Stimulated activated naive CD8-positive, alpha-beta T cell treated with anti-CD3 and anti-CD28 coated beads, Interleukin-15, Interleukin-2, amounts not matched to agents 100 ng/mL and 50 ng/mL, for 24 hours (primary cell): ENCODE data around the gene KDM4B.

Source experiments
- H3K27ac Mint-ChIP-seq: one replicate; pipeline ENCODE4 v1.8.0; 2021; ENCODE audit warnings: mild to moderate bottlenecking, mixed read lengths
- H3K27me3 Mint-ChIP-seq: one replicate; pipeline ENCODE4 v1.8.0; 2021; ENCODE audit warnings: mixed read lengths
- H3K36me3 Mint-ChIP-seq: one replicate; pipeline ENCODE4 v1.8.0; 2021; ENCODE audit warnings: low read depth, mixed read lengths
- H3K4me1 Mint-ChIP-seq: one replicate; pipeline ENCODE4 v1.8.0; 2021; ENCODE audit warnings: low read depth, mixed read lengths
- H3K4me3 Mint-ChIP-seq: one replicate; pipeline ENCODE4 v1.8.0; 2021; ENCODE audit warnings: mild to moderate bottlenecking, mixed read lengths
- H3K9me3 Mint-ChIP-seq: one replicate; pipeline ENCODE4 v1.8.0; 2021; ENCODE audit warnings: mixed read lengths

Gene KDM4B

GRCh38 chr19:5133986-5134595 lies 165.2 kb downstream of the KDM4B start:
- Mint-ChIP-seq H3K4me3 (no peak overlapping the region), H3K27me3 (no peaks in the 10 kb centered on the region), H3K27ac (no peak overlapping the region), H3K36me3 (peaks cover 18% of the 10 kb centered on the region), H3K4me1 (peaks cover 40% of the 10 kb centered on the region), H3K9me3 (no peaks in the 10 kb centered on the region)

- Mint-ChIP-seq H3K4me1 (peaks cover 40% of the 10 kb centered on the region), H3K4me3 (no peak overlapping the region), H3K36me3 (peaks cover 24% of the 10 kb centered on the region), H3K27me3 (no peaks in the 10 kb centered on the region), H3K27ac (no peak overlapping the region), H3K9me3 (no peaks in the 10 kb centered on the region)
Measured at GRCh38 chr19:5134691-5135090, 165.8 kb downstream of the KDM4B start.

- Mint-ChIP-seq H3K36me3 (peaks cover 26% of the 10 kb centered on the region), H3K4me3 (no peak overlapping the region), H3K27me3 (no peaks in the 10 kb centered on the region), H3K9me3 (no peaks in the 10 kb centered on the region), H3K27ac (no peak overlapping the region), H3K4me1 (peaks cover 31% of the 10 kb centered on the region)
Measured at GRCh38 chr19:5136073-5136855, 167.4 kb downstream of the KDM4B start.

DNA sequence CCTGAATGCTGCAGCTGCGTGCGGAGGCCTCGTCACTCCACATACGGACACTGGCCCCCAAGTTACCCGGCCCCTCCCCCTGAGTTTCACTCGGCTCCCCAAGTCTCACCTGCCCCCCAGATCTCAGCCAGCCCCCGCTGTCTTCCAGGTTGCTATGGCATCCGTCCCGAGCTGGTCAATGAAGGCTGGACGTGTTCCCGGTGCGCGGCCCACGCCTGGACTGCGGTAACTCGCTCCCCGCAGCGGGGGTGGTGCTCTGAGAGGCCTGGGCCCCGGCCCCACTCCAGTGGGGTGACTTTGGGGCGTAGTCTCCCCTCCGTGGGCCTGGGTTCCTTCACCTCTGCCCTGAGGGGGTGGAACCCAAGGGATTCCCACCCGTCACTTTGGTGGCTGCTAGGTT lies 168.2 kb downstream of the KDM4B start:
- no peaks in the 10 kb centered on the region for H3K27me3 Mint-ChIP-seq
- H3K4me3 Mint-ChIP-seq: no peak overlapping the region
- H3K9me3 Mint-ChIP-seq: no peaks in the 10 kb centered on the region
- H3K27ac Mint-ChIP-seq: no peak overlapping the region
- H3K4me1 Mint-ChIP-seq: peaks cover 27% of the 10 kb centered on the region
- H3K36me3 Mint-ChIP-seq: peaks cover 26% of the 10 kb centered on the region

DNA sequence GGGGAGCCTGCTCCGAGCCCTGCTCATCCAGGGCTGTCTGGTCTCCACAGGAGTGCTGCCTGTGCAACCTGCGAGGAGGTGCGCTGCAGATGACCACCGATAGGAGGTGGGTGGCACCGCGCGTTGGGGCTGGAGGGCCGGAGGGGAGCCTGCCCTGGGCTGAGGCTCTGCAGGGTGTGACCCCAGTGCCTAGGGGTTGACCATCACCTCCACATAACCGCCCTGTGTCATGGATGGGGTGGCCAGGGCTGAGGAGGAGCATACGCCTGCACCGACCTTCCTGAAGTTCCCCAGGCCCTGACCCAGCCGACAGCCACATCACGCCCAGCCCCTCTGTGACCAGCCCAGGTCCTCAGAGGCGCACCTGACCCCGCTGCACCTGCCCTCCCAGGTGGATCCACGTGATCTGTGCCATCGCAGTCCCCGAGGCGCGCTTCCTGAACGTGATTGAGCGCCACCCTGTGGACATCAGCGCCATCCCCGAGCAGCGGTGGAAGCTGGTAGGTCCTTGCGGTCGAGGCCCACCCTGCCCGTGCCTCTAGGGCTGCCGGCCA lies 168.7 kb downstream of the KDM4B start:
- no peaks in the 10 kb centered on the region for H3K9me3 Mint-ChIP-seq
- H3K4me3 Mint-ChIP-seq: peak overlapping the region; percentile 80
- no peak overlapping the region for H3K27ac Mint-ChIP-seq
- peaks cover 26% of the 10 kb centered on the region for H3K36me3 Mint-ChIP-seq
- H3K4me1 Mint-ChIP-seq: peaks cover 29% of the 10 kb centered on the region
- no peaks in the 10 kb centered on the region for H3K27me3 Mint-ChIP-seq

DNA sequence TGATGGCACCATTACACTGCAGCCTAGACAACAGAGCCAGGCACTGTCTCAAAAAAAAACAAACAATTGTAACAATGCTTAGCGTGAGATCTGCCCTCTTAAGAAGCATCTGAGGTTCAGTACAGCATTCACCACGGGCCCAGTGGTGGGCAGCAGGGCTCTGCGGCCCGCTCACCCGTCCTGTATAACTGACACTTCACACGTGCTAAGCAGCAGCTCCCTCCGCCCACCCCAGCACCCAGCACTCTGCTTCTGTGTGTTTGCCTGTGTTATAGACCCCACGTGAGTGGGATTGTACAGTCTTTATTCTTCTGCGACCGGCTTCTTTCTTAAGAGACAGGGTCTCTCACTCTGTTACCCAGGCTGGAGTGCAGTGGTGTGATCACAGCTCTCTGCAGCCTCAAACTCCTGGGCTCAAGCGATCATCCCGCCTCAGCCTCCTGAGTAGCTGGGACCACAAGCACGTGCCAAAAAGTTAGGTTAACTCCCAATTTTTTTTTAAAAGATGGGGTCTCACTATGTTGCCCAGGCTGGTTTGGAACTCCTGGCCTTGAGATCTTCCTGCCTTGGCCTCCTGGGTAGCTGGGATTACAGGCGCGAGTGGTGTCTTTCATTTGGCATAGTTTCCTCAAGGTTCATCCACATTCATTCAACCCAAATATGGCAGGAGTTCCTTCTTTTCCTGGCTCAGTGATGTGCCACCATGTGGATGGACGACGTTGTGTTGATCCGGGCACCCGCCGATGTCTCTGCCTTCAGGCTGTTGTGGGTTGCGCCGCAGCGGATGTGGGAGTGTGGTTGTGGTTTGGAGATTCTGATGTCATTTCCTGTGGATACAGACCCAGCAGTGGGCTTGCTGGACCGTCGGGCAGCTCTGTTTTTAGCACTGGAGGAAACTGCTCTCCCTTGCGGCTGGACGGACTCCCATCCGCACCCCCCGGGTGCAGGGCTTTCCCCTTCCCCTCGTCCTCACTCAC lies 170.0 kb downstream of the KDM4B start:
- Mint-ChIP-seq H3K27me3 (no peaks in the 10 kb centered on the region), H3K9me3 (no peaks in the 10 kb centered on the region), H3K4me3 (peak overlapping the region; percentile 80), H3K4me1 (peaks cover 39% of the 10 kb centered on the region), H3K36me3 (peaks cover 30% of the 10 kb centered on the region), H3K27ac (peak overlapping the region; percentile 97)

- no peaks in the 10 kb centered on the region for H3K27me3 Mint-ChIP-seq
- H3K36me3 Mint-ChIP-seq: peaks cover 31% of the 10 kb centered on the region
- H3K4me1 Mint-ChIP-seq: peaks cover 39% of the 10 kb centered on the region
- peak overlapping the region; percentile 97 for H3K27ac Mint-ChIP-seq
- H3K9me3 Mint-ChIP-seq: no peaks in the 10 kb centered on the region
- H3K4me3 Mint-ChIP-seq: peak overlapping the region; percentile 80
Measured at GRCh38 chr19:5139583-5140325, 170.8 kb downstream of the KDM4B start.

DNA sequence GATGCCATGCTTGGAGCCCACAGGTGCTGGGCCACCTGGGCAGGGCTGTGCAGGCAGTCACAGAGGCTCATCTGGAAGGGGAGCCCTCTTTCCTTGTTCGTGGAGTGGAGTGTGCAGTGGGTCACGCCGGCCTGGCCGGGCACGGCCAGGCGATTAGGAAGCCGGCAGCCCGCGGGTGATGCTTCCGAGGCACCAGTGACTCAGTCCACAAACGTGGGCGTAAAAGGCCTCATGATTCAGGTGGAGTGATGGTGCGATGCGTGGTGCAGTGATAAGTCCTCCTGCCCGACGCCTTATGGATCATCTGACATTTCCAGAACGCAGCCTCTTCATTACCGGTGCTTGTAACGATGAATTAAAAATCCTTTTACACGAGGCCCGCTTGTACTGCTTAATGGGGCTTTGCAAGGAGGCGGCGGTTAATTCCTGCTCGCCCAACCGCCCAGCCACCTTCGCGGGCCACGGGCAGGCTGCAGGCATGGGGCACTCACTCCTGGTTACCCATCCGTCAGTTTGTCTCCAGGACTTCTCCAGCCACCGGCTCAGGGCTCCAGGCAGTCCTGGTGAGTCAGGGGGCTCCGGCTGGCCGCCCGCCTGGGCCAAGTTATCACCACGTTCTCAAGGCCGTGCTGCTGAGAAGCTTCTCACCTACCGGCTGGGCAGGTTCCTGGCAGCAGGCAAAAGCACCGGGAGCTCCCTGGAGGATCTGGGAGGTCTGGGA lies 172.4 kb downstream of the KDM4B start:
- Mint-ChIP-seq H3K4me1 (peaks cover 39% of the 10 kb centered on the region), H3K27me3 (no peaks in the 10 kb centered on the region), H3K9me3 (no peaks in the 10 kb centered on the region), H3K36me3 (peaks cover 39% of the 10 kb centered on the region), H3K27ac (no peak overlapping the region), H3K4me3 (no peak overlapping the region)

DNA sequence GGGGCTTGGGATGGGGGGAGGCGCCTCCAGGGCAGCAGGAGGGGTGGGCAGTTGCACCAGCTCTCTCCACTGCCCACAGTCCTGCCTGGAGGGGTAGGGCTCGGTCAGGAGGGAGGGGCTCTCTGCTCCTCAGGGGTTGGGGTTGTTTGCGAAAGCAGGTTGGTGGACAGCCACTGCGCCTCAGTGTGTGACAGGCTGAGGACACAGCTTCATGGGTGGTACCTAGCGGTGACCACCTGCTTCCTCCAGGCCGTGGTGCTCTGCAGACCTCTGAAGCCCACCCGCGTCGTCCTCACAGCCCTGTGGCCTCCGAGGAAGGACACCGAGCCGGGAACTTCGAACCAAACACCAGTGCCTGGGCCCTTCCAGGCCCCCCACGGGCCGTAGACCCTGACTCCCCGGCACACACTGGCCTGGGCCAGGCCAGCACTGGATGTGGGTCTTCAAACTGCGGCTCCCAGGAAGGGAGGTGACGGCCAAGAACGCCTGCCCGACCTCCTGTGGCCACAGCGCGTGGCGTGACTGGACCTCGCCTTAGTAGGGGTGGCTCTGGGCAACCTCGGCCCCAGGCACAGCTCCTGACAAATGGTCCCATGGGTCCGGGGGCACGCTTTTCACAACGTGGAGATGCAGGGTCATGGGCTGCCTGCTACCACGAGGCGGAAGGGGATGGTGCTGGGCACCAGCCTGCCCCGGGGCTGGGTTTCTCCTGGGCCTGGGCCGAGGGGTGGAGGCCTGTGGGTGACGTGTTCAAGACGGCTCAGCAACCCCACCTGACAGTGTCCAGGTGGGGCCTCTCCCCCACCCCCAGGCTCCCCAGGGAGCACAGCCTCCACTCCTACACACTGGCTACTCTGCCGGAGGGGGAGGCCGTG lies 173.2 kb downstream of the KDM4B start:
- Mint-ChIP-seq H3K27me3 (no peaks in the 10 kb centered on the region), H3K4me3 (no peak overlapping the region), H3K27ac (no peak overlapping the region), H3K36me3 (peaks cover 43% of the 10 kb centered on the region), H3K9me3 (no peaks in the 10 kb centered on the region), H3K4me1 (peaks cover 39% of the 10 kb centered on the region)

- no peaks in the 10 kb centered on the region for H3K27me3 Mint-ChIP-seq
- no peaks in the 10 kb centered on the region for H3K9me3 Mint-ChIP-seq
- H3K4me1 Mint-ChIP-seq: peaks cover 38% of the 10 kb centered on the region
- peaks cover 44% of the 10 kb centered on the region for H3K36me3 Mint-ChIP-seq
- H3K27ac Mint-ChIP-seq: no peak overlapping the region
- no peak overlapping the region for H3K4me3 Mint-ChIP-seq
Measured at GRCh38 chr19:5142725-5143097, 173.8 kb downstream of the KDM4B start.

- Mint-ChIP-seq H3K9me3 (no peaks in the 10 kb centered on the region), H3K36me3 (peaks cover 34% of the 10 kb centered on the region), H3K4me1 (peaks cover 28% of the 10 kb centered on the region), H3K27ac (peak overlapping the region; percentile 87), H3K27me3 (no peaks in the 10 kb centered on the region), H3K4me3 (peak overlapping the region; percentile 53)
Measured at GRCh38 chr19:5143471-5144411, 174.8 kb downstream of the KDM4B start.

GRCh38 chr19:5144545-5145179 lies 175.7 kb downstream of the KDM4B start:
- H3K36me3 Mint-ChIP-seq: peaks cover 25% of the 10 kb centered on the region
- no peak overlapping the region for H3K4me3 Mint-ChIP-seq
- H3K27me3 Mint-ChIP-seq: no peaks in the 10 kb centered on the region
- H3K4me1 Mint-ChIP-seq: peaks cover 19% of the 10 kb centered on the region
- no peak overlapping the region for H3K27ac Mint-ChIP-seq
- no peaks in the 10 kb centered on the region for H3K9me3 Mint-ChIP-seq
